Transverse colon (tissue), 4 donors: ENCODE data around the gene GALNT9.

Experiments used
- CTCF ChIP-seq, 5 experiments: fragments of 200-600 bp in 3 of 5; fragments of 450-650 bp in 2 of 5; sonication (generic) in 3 of 5; IDR thresholded peaks; 1 replicate in 2 of 5; 2 replicates in 3 of 5; pipeline ENCODE4 v1.5.1; 2016 to 2017; ENCODE audit warnings: antibody characterized with exemption in 5 of 5, inconsistent platforms in 3 of 5, mild to moderate bottlenecking in 2 of 5, moderate library complexity in 1 of 5
- POLR2A ChIP-seq: fragments of 450-650 bp; IDR thresholded peaks from one replicate; pipeline ENCODE4 v1.6.1; 2016; ENCODE audit warnings: antibody characterized with exemption, mild to moderate bottlenecking, moderate library complexity
- POLR2AphosphoS5 ChIP-seq, 3 donors: sonication (generic); formaldehyde crosslinking; IDR thresholded peaks; one replicate each; pipeline ENCODE4 v1.6.1; 2016; ENCODE audit warnings: antibody characterized with exemption in 3 of 3

- TF ChIP-seq CTCF (IDR thresholded peaks at IDR 0.05) (no peak), POLR2AphosphoS5 (IDR thresholded peaks at IDR 0.05) (no peak), POLR2A (no peak)
These were observed 13.9 kb downstream of the GALNT9 start for GRCh38 chr12:132315507-132315906.
